H1 (cell line): ENCODE data around the gene SF3B2. TPM values are rescaled to one million over a fixed set of nuclear protein-coding genes. Genes with fewer than 3 reads are reported as not detected.

ENCODE experiments used
- CTCF ChIA-PET: fragments of 300-600 bp; sonication (Branson Sonifier 250); formaldehyde crosslinking; loops from one replicate; lab custom pipeline; 2021; ENCODE audit not compliant: partially characterized antibody; lab: Charles Lee
- POLR2A ChIA-PET: fragments of 300-600 bp; sonication (Branson Sonifier 250); formaldehyde crosslinking; loops from one replicate; lab custom pipeline; 2021; ENCODE audit warnings: inconsistent platforms; ENCODE audit not compliant: partially characterized antibody; lab: Charles Lee
- DNase-seq, 2 experiments: peaks; one replicate each; pipeline versions ENCODE4 v3.0.0 to v3.0.0-alpha.2; 2010 to 2022; ENCODE audit warnings: low spot score in 2 of 2, low read depth in 1 of 2, mixed read lengths in 1 of 2
- FAIRE-seq: peaks from 2 replicates; lab custom pipeline; 2011; peaks lifted over from hg19 to GRCh38; lab: Jason Lieb, UNC
- H2AFZ ChIP-seq: 2 replicates; pipeline ENCODE4 v1.8.1; 2012; ENCODE audit warnings: low read length, inconsistent platforms
- H2AK5ac ChIP-seq: 2 replicates; pipeline ENCODE4 v1.6.1; 2013; ENCODE audit warnings: low read depth, low read length
- H2BK120ac ChIP-seq: replicated peaks from 2 replicates; pipeline ENCODE3; 2013; ENCODE audit warnings: low read depth, low read length, inconsistent platforms
- H2BK12ac ChIP-seq: 2 replicates; pipeline ENCODE4 v1.6.1; 2013; ENCODE audit warnings: low read depth, low read length
- H2BK15ac ChIP-seq: 2 replicates; pipeline ENCODE4 v1.6.1; 2013; ENCODE audit warnings: low read length
- H2BK20ac ChIP-seq: 2 replicates; pipeline ENCODE4 v1.6.1; 2013; ENCODE audit warnings: low read length
- H2BK5ac ChIP-seq: 2 replicates; pipeline ENCODE4 v1.6.1; 2013; ENCODE audit warnings: low read depth, low read length
- H3K14ac ChIP-seq: 2 replicates; pipeline ENCODE4 v1.6.1; 2013; ENCODE audit warnings: inconsistent platforms; ENCODE audit not compliant: insufficient read length
- H3K18ac ChIP-seq: 2 replicates; pipeline ENCODE4 v1.6.1; 2013; ENCODE audit warnings: low read length; ENCODE audit errors: extremely low read depth
- H3K23ac ChIP-seq: 2 replicates; pipeline ENCODE4 v1.6.1; 2013; ENCODE audit warnings: inconsistent platforms; ENCODE audit not compliant: insufficient read length
- H3K23me2 ChIP-seq: 2 replicates; pipeline ENCODE4 v1.6.1; 2013; ENCODE audit warnings: low read depth, low read length
- H3K27ac ChIP-seq: 2 replicates; pipeline ENCODE4 v1.6.1; 2011; ENCODE audit warnings: low read depth, low read length, inconsistent platforms
- H3K27me3 ChIP-seq, 4 experiments: replicated peaks in 1 of 4; 1 replicate in 1 of 4; 2 replicates in 3 of 4; pipeline versions ENCODE4 v1.6.1 to v1.8.1; 2011 to 2013; ENCODE audit warnings: low read length in 3 of 4, mild to moderate bottlenecking in 3 of 4, inconsistent platforms in 2 of 4, mixed read lengths in 2 of 4, moderate library complexity in 1 of 4; ENCODE audit not compliant: control insufficient read depth in 3 of 4, insufficient read depth in 3 of 4; ENCODE audit errors: extremely low read depth in 1 of 4
- H3K36me3 ChIP-seq, 4 experiments: 2 replicates each; pipeline versions ENCODE4 v1.6.1 to v1.8.1; 2011 to 2013; ENCODE audit warnings: mild to moderate bottlenecking in 4 of 4, low read length in 3 of 4, moderate library complexity in 2 of 4, control low read depth in 1 of 4, inconsistent platforms in 1 of 4; ENCODE audit not compliant: insufficient read depth in 4 of 4, control insufficient read depth in 2 of 4
- H3K4ac ChIP-seq: replicated peaks from 2 replicates; pipeline ENCODE3; 2013; ENCODE audit warnings: low read length, low read depth, mixed read lengths, inconsistent platforms; ENCODE audit not compliant: insufficient read length
- H3K4me1 ChIP-seq, 4 experiments: replicated peaks in 1 of 4; 1 replicate in 1 of 4; 2 replicates in 3 of 4; pipeline versions ENCODE4 v1.6.1 to v1.8.1; 2011 to 2013; ENCODE audit warnings: low read length in 3 of 4, inconsistent platforms in 2 of 4, mixed read lengths in 1 of 4; ENCODE audit not compliant: insufficient read depth in 4 of 4, control insufficient read depth in 3 of 4
- H3K4me2 ChIP-seq, 2 experiments: 2 replicates each; pipeline versions ENCODE4 v1.6.1 to v1.8.1; 2011 to 2013; ENCODE audit warnings: low read depth in 2 of 2, low read length in 2 of 2, control low read depth in 1 of 2, inconsistent platforms in 1 of 2, mild to moderate bottlenecking in 1 of 2; ENCODE audit not compliant: insufficient read depth in 1 of 2
- H3K4me3 ChIP-seq, 4 experiments: fragments of 200-600, 300-600 bp in 1 of 4; sonication (generic), shearing (Covaris generic), sonication (Bioruptor Twin) in 1 of 4; 2 replicates each; pipeline versions ENCODE4 v1.5.1 to v1.8.1; 2011 to 2016; ENCODE audit warnings: low read length in 4 of 4, low read depth in 3 of 4, control low read depth in 2 of 4, inconsistent platforms in 2 of 4, mild to moderate bottlenecking in 2 of 4, mixed read lengths in 1 of 4, moderate library complexity in 1 of 4; ENCODE audit not compliant: insufficient read depth in 2 of 4; ENCODE audit errors: extremely low read depth in 1 of 4
- H3K56ac ChIP-seq: replicated peaks from 2 replicates; pipeline ENCODE3; 2013; ENCODE audit warnings: low read depth, mild to moderate bottlenecking, mixed read lengths, low read length, inconsistent platforms; ENCODE audit not compliant: insufficient read length
- H3K79me1 ChIP-seq: 2 replicates; pipeline ENCODE4 v1.6.1; 2013; ENCODE audit warnings: low read depth, low read length, control low read depth
- H3K79me2 ChIP-seq, 2 experiments: 2 replicates each; pipeline versions ENCODE4 v1.6.1 to v1.8.1; 2012 to 2013; ENCODE audit warnings: low read length in 2 of 2, mild to moderate bottlenecking in 2 of 2, inconsistent platforms in 1 of 2; ENCODE audit not compliant: insufficient read depth in 2 of 2, control insufficient read depth in 1 of 2
- H3K9ac ChIP-seq, 4 experiments: replicated peaks in 1 of 4; 1 replicate in 1 of 4; 2 replicates in 3 of 4; pipeline versions ENCODE4 v1.6.1 to v1.8.1; 2011 to 2013; ENCODE audit warnings: low read depth in 3 of 4, low read length in 3 of 4, control low read depth in 2 of 4, mild to moderate bottlenecking in 2 of 4, moderate library complexity in 2 of 4, inconsistent platforms in 1 of 4; ENCODE audit errors: extremely low read depth in 1 of 4
- H3K9me3 ChIP-seq, 2 experiments: 2 replicates each; pipeline versions ENCODE4 v1.6.1 to v1.8.1; 2012 to 2013; ENCODE audit warnings: mild to moderate bottlenecking in 2 of 2, moderate library complexity in 2 of 2, control low read depth in 1 of 2, inconsistent platforms in 1 of 2, low read depth in 1 of 2, low read length in 1 of 2, mixed read lengths in 1 of 2; ENCODE audit not compliant: insufficient read depth in 2 of 2
- H4K20me1 ChIP-seq, 2 experiments: replicated peaks in 1 of 2; 2 replicates each; pipeline versions ENCODE3 to v1.8.1; 2011 to 2013; ENCODE audit warnings: inconsistent platforms in 2 of 2, low read length in 2 of 2, mild to moderate bottlenecking in 1 of 2; ENCODE audit not compliant: insufficient read depth in 2 of 2, control insufficient read depth in 1 of 2
- H4K5ac ChIP-seq: 2 replicates; pipeline ENCODE4 v1.6.1; 2013; ENCODE audit warnings: low read length, low read depth, mixed read lengths, inconsistent platforms; ENCODE audit not compliant: insufficient read length
- H4K8ac ChIP-seq: 2 replicates; pipeline ENCODE4 v1.8.0; 2013; ENCODE audit warnings: mild to moderate bottlenecking, moderate library complexity, low read length, inconsistent platforms; ENCODE audit not compliant: insufficient read depth; ENCODE audit errors: extremely low read depth
- H4K91ac ChIP-seq: replicated peaks from 2 replicates; pipeline ENCODE3; 2013; ENCODE audit warnings: low read length, mixed read lengths, inconsistent platforms; ENCODE audit not compliant: insufficient read length
- ATF2 ChIP-seq: IDR thresholded peaks from 2 replicates; pipeline ENCODE4 v1.6.1; 2012; ENCODE audit warnings: low read length, inconsistent platforms
- EP300 ChIP-seq, 2 experiments: IDR thresholded peaks; 1 replicate in 1 of 2; 2 replicates in 1 of 2; pipeline ENCODE4 v1.6.1; 2011 to 2012; ENCODE audit warnings: low read depth in 2 of 2, low read length in 2 of 2, mild to moderate bottlenecking in 2 of 2, borderline replicate concordance in 1 of 2, inconsistent platforms in 1 of 2, moderate library complexity in 1 of 2
- KDM1A ChIP-seq: fragments of 200-600, 300-600 bp; sonication (generic); IDR thresholded peaks from 2 replicates; pipeline ENCODE4 v1.7.1; 2016; ENCODE audit warnings: mild to moderate bottlenecking, low read length, borderline replicate concordance
- WGBS, 2 experiments: shearing (Covaris generic) in 1 of 2; methylation state at CpG; one replicate each; pipeline versions ENCODE4 v1.1.6 to v1.1.7; 2013 to 2015; ENCODE audit warnings: low lambda C conversion rate in 2 of 2, mixed read lengths in 2 of 2, inconsistent platforms in 1 of 2, low coverage in 1 of 2, missing lambda C conversion rate in 1 of 2; ENCODE audit not compliant: insufficient replicate concordance in 2 of 2, insufficient coverage in 1 of 2, insufficient read length in 1 of 2; ENCODE audit errors: extremely low coverage in 1 of 2, missing lambda C conversion rate in 1 of 2; 5-methylcytosine and 5-hydroxymethylcytosine counted together
- polyA plus RNA-seq, 7 experiments: library from polyadenylated mRNA; depleted of rRNA in 3 of 7; stranded (reverse) in 5 of 7; unstranded in 2 of 7; fragments of >200 nt in 5 of 7; fragments of 200-250 nt in 2 of 7; gene quantifications; 1 replicate in 5 of 7; 2 replicates in 1 of 7; 4 replicates in 1 of 7; pipeline versions ENCODE4 v1.2.1 to v1.2.3, GENCODE V29; 2011 to 2013; ENCODE audit warnings: missing spikeins in 2 of 7, mixed read lengths in 2 of 7
- total RNA-seq: library from RNA; stranded (reverse); fragmentation: NEBNext Ultra II Directional; extraction: Animal tissue kit (Norgen Biotek cat#: 25700); gene quantifications from 2 replicates; pipeline ENCODE4 v1.2.1, GENCODE V29; 2021

SF3B2 gene
- total and polyA plus RNA-seq, 2 of the 8 experiments (the other 6 are each of a cell fraction or from before 2014, with no cell fraction given) = 182 to 237 TPM

- H3K27me3 ChIP-seq = no peaks in the 10 kb centered on the region
- H3K4me1 ChIP-seq = peaks cover 0 to 24% (median 19%) of the 10 kb centered on the region in 4 experiments; a peak in 6 of 7 replicates
- H4K5ac ChIP-seq = peak overlapping the region; percentile 88
- no peak for FAIRE-seq
- WGBS, 2 experiments = 23% methylated on average over 12 of the region's 12 CpGs; no CpG with 5 or more reads in 1 of the 2 experiments
- H3K4me2 ChIP-seq = peak overlapping the region; percentile 72 to 99
- H3K36me3 ChIP-seq = peaks cover 8 to 22% (median 14%) of the 10 kb centered on the region in 4 experiments
- H2BK15ac ChIP-seq = peak overlapping the region; percentile 66; the same call in 1 of the 2 replicates
- H3K79me2 ChIP-seq = peaks cover 10 to 36% of the 10 kb centered on the region in 2 experiments
- peak overlapping the region; percentile 97 to 99 (median 98) for H3K4me3 ChIP-seq
- H3K9me3 ChIP-seq = no peaks in the 10 kb centered on the region
- no peak overlapping the region; the same call in 1 of the 2 replicates for H2AK5ac ChIP-seq
- H3K9ac ChIP-seq = peak overlapping the region in 3 of 4 experiments; percentile 74 to 93 (median 91); a peak in 6 of 7 replicates
- H3K18ac ChIP-seq = peak overlapping the region; percentile 68
- no peak overlapping the region for H2AFZ ChIP-seq
- peaks cover 14% of the 10 kb centered on the region; the same call in 1 of the 2 replicates for H3K23me2 ChIP-seq
- H4K91ac ChIP-seq = peak overlapping the region; percentile 61
- no peak overlapping the region for H2BK20ac ChIP-seq
- peaks cover 19% of the 10 kb centered on the region for H3K79me1 ChIP-seq
- peak overlapping the region; percentile 93 for H2BK12ac ChIP-seq
- TF ChIP-seq EP300 (IDR thresholded peaks at IDR 0.05; ENCODE audit: borderline replicate concordance in 1 of 2, low read depth in 2 of 2, low read length in 2 of 2) = no peak
- 0 out of 2 replicates have a peak, but pooled peaks have one; percentile 3 for TF ChIP-seq ATF2
- no peak for TF ChIP-seq KDM1A
- H3K23ac ChIP-seq = no peak overlapping the region
- ChIA-PET POLR2A (interaction anchor here (0.8 to 13.4 kb wide), 13 partner anchors 9 to 207 kb away, joined by 3 to 150 read pairs (median 5); partner anchors contain the start of genes BANF1, CCDC85B, EIF1AD and FIBP), CTCF (interaction anchor here (0.8 to 12.0 kb wide), 5 partner anchors 10 to 398 kb away, joined by 3 to 144 read pairs (median 3); no protein-coding TSS in a partner anchor)
- peaks cover 0 to 7% of the 10 kb centered on the region in 2 experiments for H4K20me1 ChIP-seq
- peak overlapping the region; percentile 71 for H3K4ac ChIP-seq
- H4K8ac ChIP-seq = peak overlapping the region; percentile 94; the same call in 1 of the 2 replicates
- H2BK5ac ChIP-seq = peak overlapping the region; percentile 54
- H3K27ac ChIP-seq = peak overlapping the region; percentile 85
- H3K14ac ChIP-seq = peak overlapping the region; percentile 27
- no peak for DNase-seq
- no peak overlapping the region for H2BK120ac ChIP-seq
- H3K56ac ChIP-seq = peak overlapping the region; percentile 91
These were observed 796 bp upstream of the SF3B2 start for GRCh38 chr11:66051371-66051765.
